Type B pancreatic cell (in vitro differentiated cells): ENCODE data around the gene SYP. TPM values are rescaled to one million over a fixed set of nuclear protein-coding genes. Genes with fewer than 3 reads are reported as not detected.

Experiments
- DNase-seq: peaks from one replicate; pipeline ENCODE4 v3.0.0; 2021; ENCODE audit warnings: mixed read lengths; ENCODE audit not compliant: unreplicated experiment; ENCODE audit errors: extremely low spot score
- H3K27ac Mint-ChIP-seq: 2 replicates; pipeline ENCODE4 v1.8.0; 2021; ENCODE audit warnings: mild to moderate bottlenecking, mixed read lengths
- H3K27me3 Mint-ChIP-seq: 2 replicates; pipeline ENCODE4 v1.8.0; 2021; ENCODE audit warnings: mixed read lengths
- H3K36me3 Mint-ChIP-seq: 2 replicates; pipeline ENCODE4 v1.8.0; 2021; ENCODE audit warnings: mixed read lengths
- H3K4me1 Mint-ChIP-seq: one replicate; pipeline ENCODE4 v1.8.0; 2021; ENCODE audit warnings: mixed read lengths; ENCODE audit not compliant: unreplicated experiment
- H3K4me3 Mint-ChIP-seq: 2 replicates; pipeline ENCODE4 v1.8.0; 2021; ENCODE audit warnings: mild to moderate bottlenecking, mixed read lengths
- H3K9me3 Mint-ChIP-seq: 2 replicates; pipeline ENCODE4 v1.8.0; 2021; ENCODE audit warnings: mixed read lengths
- total RNA-seq: library from RNA; stranded (reverse); gene quantifications from 2 replicates; pipeline ENCODE4 v1.2.1, GENCODE V29; 2021; ENCODE audit warnings: low replicate concordance
- TF ChIP-seq, protein P1 (sequence below): fragments of 200-600 bp; sonication (generic); conservative IDR thresholded peaks from 2 replicates; pipeline ENCODE4 v1.5.0; 2021; ENCODE audit warnings: antibody characterized with exemption, mild to moderate bottlenecking

The SYP gene
- total RNA-seq, 1 donor from 2014 or later = 13.6 TPM

DNA sequence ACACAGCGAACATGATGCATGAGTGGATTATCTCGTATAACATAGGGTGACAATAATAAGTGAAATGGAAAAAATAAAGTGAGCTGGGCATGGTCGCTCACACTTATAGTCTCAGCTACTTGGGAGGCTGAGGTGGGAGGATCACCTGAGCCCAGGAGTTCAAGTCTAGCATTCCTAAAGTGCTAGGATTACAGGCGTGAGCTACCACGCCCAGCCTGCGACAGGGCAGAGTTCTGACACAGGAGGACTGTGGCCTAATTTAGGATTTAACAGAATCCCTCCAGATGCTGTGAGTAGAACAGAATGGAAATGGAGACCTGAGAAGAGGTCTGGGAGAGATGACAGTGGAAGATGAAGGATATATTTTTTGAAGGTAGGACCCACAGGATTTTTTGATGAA, 10.4 kb downstream of the SYP start:
- Mint-ChIP-seq H3K4me3 (peak overlapping the region; percentile 64), H3K27ac (peak overlapping the region; percentile 90), H3K27me3 (no peaks in the 10 kb centered on the region), H3K4me1 (peaks cover 7% of the 10 kb centered on the region), H3K36me3 (no peaks in the 10 kb centered on the region), H3K9me3 (no peaks in the 10 kb centered on the region)
- no peak for DNase-seq
- TF ChIP-seq, protein P1, sequence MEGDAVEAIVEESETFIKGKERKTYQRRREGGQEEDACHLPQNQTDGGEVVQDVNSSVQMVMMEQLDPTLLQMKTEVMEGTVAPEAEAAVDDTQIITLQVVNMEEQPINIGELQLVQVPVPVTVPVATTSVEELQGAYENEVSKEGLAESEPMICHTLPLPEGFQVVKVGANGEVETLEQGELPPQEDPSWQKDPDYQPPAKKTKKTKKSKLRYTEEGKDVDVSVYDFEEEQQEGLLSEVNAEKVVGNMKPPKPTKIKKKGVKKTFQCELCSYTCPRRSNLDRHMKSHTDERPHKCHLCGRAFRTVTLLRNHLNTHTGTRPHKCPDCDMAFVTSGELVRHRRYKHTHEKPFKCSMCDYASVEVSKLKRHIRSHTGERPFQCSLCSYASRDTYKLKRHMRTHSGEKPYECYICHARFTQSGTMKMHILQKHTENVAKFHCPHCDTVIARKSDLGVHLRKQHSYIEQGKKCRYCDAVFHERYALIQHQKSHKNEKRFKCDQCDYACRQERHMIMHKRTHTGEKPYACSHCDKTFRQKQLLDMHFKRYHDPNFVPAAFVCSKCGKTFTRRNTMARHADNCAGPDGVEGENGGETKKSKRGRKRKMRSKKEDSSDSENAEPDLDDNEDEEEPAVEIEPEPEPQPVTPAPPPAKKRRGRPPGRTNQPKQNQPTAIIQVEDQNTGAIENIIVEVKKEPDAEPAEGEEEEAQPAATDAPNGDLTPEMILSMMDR = no peak

DNA sequence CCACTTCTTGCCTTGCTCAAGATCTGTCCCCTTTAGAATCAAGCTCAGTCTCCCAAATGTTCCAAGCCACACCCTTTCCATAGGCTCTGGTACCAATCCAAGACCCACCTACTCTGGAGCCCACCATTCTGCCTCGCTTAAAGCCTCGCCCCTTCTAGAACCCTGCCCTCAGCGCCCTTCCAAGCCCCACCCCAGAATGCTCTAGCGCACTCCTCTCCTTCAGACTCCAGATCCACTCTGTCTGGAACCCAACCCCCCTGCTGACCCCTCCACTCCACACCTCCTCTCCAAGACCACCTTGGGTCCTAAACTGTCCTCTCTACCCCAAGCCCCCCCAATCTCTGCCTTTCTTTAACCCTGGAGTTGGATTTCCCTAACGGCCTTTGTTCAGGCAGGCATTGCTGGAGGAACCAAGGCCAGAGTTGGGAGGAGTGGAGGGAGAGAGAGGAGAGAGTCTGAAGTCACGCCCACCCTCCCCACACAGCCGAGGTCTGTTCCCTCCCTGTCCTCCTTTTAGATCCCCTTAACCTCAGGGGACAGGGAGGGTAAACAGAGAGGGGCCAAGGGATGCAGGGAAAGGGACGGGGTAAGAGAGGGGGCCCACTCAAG, 11.4 kb downstream of the SYP start:
- no peaks in the 10 kb centered on the region for H3K9me3 Mint-ChIP-seq
- no peaks in the 10 kb centered on the region for H3K27me3 Mint-ChIP-seq
- peaks cover 7% of the 10 kb centered on the region for H3K4me1 Mint-ChIP-seq
- no peaks in the 10 kb centered on the region for H3K36me3 Mint-ChIP-seq
- H3K27ac Mint-ChIP-seq = no peak overlapping the region
- no peak overlapping the region for H3K4me3 Mint-ChIP-seq
- DNase-seq = no peak
- TF ChIP-seq, protein P1 = no peak

DNA sequence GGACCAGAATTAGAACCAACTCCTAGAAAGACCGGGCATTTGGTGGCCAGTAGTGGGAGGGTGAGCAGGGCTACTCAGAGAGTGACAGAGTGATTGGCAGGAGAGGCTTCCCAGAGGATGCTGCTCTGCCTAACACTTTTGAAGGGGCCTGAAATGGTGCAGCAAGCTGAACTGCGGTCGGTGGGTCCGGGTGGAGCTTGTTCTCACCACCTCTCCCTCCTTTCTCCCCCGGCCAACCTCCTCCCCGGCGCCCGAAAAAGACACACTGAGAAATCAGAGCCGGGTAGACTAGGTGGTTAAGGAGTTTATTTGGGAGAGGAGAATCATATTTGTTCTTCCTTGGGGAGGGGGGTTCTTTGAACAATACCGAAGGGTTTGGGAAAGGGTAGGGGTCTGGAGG, 12.5 kb downstream of the SYP start:
- Mint-ChIP-seq H3K4me3 (peak overlapping the region; percentile 63), H3K9me3 (no peaks in the 10 kb centered on the region), H3K36me3 (no peaks in the 10 kb centered on the region), H3K27me3 (no peaks in the 10 kb centered on the region), H3K4me1 (peaks cover 7% of the 10 kb centered on the region), H3K27ac (peak overlapping the region; percentile 66)
- DNase-seq = no peak
- TF ChIP-seq, protein P1 = no peak

DNA sequence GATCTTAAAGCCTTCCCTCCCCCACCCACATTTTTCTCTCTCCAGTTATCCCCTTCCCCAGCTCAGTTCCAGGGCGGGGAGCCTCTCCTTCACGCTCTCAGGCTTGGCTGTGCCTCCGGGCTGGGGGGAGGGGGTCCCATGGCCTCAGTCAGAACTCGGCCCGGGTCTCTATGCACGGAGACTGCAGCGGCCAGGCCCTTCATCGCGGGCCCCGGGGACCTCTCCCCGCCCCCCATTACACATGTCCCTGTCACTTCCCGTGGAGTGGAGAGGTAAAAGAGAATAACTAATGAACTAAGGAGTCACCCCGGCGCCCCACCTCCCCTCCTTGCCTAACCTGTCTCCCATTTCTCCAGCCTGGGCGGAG, 13.0 kb downstream of the SYP start:
- Mint-ChIP-seq H3K27me3 (no peaks in the 10 kb centered on the region), H3K4me1 (peaks cover 7% of the 10 kb centered on the region), H3K27ac (peak overlapping the region; percentile 66), H3K4me3 (peak overlapping the region; percentile 63), H3K9me3 (no peaks in the 10 kb centered on the region), H3K36me3 (no peaks in the 10 kb centered on the region)
- DNase-seq = no peak
- TF ChIP-seq, protein P1 = no peak

DNA sequence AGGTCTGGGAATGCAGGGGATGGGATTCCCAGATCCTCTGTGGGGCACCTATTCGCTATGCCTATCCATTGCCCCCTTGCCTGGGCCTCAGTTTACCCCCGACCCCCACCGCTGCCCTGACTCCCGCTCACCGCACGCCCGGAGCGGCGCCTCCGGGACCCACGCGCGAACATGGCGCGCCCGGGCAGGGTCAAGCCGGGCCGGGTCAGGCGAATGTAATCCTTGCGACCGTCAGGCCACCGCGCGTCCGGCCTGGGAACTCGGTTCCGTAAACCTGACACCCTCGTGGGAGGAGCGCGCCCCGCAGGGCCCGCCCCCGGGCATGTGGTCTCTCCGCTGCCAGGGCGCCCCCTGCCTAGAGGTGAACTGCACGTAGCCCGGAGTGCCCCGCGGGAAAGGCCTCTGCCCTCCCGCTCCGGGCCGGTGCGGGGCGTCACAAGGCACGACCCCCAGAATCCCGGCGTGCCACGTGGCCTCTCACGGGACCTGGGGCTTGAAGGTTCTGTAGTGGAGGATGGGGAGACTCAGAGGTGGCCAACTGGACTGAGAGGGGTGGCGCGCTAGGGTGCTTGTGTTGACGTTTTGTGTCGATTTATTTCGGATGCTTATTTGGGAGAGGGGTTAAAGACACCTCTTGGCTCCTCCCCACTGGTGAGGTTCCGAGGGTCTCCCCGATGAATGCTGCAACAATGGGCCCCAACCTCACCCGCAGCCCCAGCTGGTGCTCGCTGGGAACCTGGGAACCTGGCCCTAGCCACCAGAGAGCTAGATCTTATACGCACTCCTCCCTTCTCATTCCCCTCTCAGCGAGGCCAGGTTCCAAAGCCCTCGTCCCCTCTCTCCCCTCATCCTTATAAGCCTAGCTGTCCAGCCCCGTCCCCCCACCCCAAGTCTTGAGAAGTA, 13.6 kb downstream of the SYP start, which contains the start of gene PRICKLE3:
TSS of gene PRICKLE3 (minus strand) at position 249 of the 903 bp plus-strand sequence. CDS start at position 173, 76 bp downstream.
- H3K27ac Mint-ChIP-seq = peak within 1 kb of the TSS; percentile 66
- DNase-seq = no peak
- no peaks in the 10 kb centered on the region for H3K27me3 Mint-ChIP-seq
- H3K4me3 Mint-ChIP-seq = peak within 1 kb of the TSS; percentile 83
- H3K4me1 Mint-ChIP-seq = peaks cover 7% of the 10 kb centered on the region
- no peaks in the 10 kb centered on the region for H3K9me3 Mint-ChIP-seq
- TF ChIP-seq, protein P1 = peak; percentile 33
- no peaks in the 10 kb centered on the region for H3K36me3 Mint-ChIP-seq
